ENCODE measurements around the gene GPC6. TPM values are rescaled to one million over a fixed set of nuclear protein-coding genes. Genes with fewer than 3 reads are reported as not detected.

GPC6 gene
- total and polyA plus RNA-seq, 9 of the 15 experiments (the other 6 are each of a cell fraction or from before 2014, with no cell fraction given) = under 0.01 to 0.20 (median 0.01) TPM; not detected in 4

DNA sequence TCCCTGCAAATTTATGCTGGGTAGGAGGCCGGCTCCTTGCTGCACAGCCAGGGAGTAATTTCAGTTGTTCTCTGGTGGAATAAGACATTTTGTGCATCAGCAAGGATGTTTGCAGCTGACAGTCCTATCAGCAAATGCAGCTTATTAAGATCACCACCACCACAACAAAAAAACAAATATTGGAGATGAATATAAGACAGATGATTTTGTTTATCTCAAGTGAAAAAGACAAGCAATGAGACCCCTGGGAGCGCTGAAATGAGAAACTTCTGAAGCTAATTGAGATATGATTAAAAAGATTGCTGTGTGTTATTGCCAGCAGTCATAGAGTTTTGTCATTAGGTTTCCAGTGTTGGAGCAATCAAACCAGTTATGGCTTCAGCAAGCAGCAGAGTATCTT, 505.6 kb downstream of the GPC6 start:
- Histone ChIP-seq H3K27me3 (ENCODE audit: control insufficient read depth in 2 of 2, insufficient read depth in 2 of 2, low read length in 2 of 2) (no peaks in the 10 kb centered on the region), H4K20me1 (replicated peaks; ENCODE audit: control insufficient read depth, insufficient read depth, low read length) (no peaks in the 10 kb centered on the region), H3K4me3 (no peak overlapping the region), H2AFZ (ENCODE audit: low read depth, low read length) (no peak overlapping the region), H3K9me3 (replicated peaks; ENCODE audit: control insufficient read depth, insufficient read depth, low read depth, low read length) (no peaks in the 10 kb centered on the region), H3K79me2 (ENCODE audit: control insufficient read depth, insufficient read depth, low read length) (no peaks in the 10 kb centered on the region), H3K4me2 (ENCODE audit: insufficient read depth, low read length) (no peak overlapping the region), H3K9me1 (ENCODE audit: control insufficient read depth, insufficient read depth, low read length) (no peaks in the 10 kb centered on the region), H3K36me3 (ENCODE audit: control insufficient read depth, insufficient read depth, low read length) (no peaks in the 10 kb centered on the region), H3K4me1 (replicated peaks in 1 of 2; ENCODE audit: control insufficient read depth in 2 of 2, insufficient read depth in 2 of 2, low read length in 2 of 2) (no peaks in the 10 kb centered on the region), H3K27ac (ENCODE audit: extremely low read depth, low read depth, low read length) (no peak overlapping the region), H3K9ac (ENCODE audit: insufficient read depth in 1 of 2, low read depth in 2 of 2, low read length in 2 of 2) (no peak overlapping the region)
- intact Hi-C loops (cut with micrococcal nuclease) (no loop called here), in situ Hi-C loops (cut with MboI) (no loop called here)
- WGBS (ENCODE audit: insufficient coverage, low coverage, missing lambda C conversion rate) = 0% methylated on average over 2 of the region's 2 CpGs
- CTCF ChIA-PET (ENCODE audit: low intra/inter-chr PET ratio) = no interaction called here
- no TSS peak for BruUV-seq (replicated peaks)
- ATAC-seq = no peak
- DNase-seq (ENCODE audit: extremely low read depth in 1 of 4, low spot score in 3 of 4) = no peak
- TF ChIP-seq, protein P1, sequence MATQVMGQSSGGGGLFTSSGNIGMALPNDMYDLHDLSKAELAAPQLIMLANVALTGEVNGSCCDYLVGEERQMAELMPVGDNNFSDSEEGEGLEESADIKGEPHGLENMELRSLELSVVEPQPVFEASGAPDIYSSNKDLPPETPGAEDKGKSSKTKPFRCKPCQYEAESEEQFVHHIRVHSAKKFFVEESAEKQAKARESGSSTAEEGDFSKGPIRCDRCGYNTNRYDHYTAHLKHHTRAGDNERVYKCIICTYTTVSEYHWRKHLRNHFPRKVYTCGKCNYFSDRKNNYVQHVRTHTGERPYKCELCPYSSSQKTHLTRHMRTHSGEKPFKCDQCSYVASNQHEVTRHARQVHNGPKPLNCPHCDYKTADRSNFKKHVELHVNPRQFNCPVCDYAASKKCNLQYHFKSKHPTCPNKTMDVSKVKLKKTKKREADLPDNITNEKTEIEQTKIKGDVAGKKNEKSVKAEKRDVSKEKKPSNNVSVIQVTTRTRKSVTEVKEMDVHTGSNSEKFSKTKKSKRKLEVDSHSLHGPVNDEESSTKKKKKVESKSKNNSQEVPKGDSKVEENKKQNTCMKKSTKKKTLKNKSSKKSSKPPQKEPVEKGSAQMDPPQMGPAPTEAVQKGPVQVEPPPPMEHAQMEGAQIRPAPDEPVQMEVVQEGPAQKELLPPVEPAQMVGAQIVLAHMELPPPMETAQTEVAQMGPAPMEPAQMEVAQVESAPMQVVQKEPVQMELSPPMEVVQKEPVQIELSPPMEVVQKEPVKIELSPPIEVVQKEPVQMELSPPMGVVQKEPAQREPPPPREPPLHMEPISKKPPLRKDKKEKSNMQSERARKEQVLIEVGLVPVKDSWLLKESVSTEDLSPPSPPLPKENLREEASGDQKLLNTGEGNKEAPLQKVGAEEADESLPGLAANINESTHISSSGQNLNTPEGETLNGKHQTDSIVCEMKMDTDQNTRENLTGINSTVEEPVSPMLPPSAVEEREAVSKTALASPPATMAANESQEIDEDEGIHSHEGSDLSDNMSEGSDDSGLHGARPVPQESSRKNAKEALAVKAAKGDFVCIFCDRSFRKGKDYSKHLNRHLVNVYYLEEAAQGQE (IDR thresholded peaks at IDR 0.05; ENCODE audit: borderline replicate concordance) = no peak
- TF ChIP-seq, protein P1 (CRISPR knock-in tag; IDR thresholded peaks at IDR 0.05; ENCODE audit: low read depth) = no peak
- TF ChIP-seq YBX1 (IDR thresholded peaks at IDR 0.05) (no peak), FOXA3 (CRISPR knock-in tag; conservative IDR thresholded peaks at IDR 0.05 in 1 of 2, IDR thresholded peaks at IDR 0.05 in 1 of 2) (no peak), SRSF3 (IDR thresholded peaks at IDR 0.05; ENCODE audit: insufficient read depth, low read length) (no peak), GATAD2A (IDR thresholded peaks at IDR 0.05) (no peak), ZFP1 (CRISPR knock-in tag; IDR thresholded peaks at IDR 0.05) (no peak), ZNF175 (CRISPR knock-in tag; IDR thresholded peaks at IDR 0.05; ENCODE audit: low read depth) (no peak), ZNF778 (CRISPR knock-in tag; IDR thresholded peaks at IDR 0.05) (no peak), NFE2L1 (tag; IDR thresholded peaks at IDR 0.05; ENCODE audit: borderline replicate concordance, low read depth) (no peak), NELFE (IDR thresholded peaks at IDR 0.05; ENCODE audit: insufficient read depth, insufficient read length) (no peak), RBBP5 (IDR thresholded peaks at IDR 0.05; ENCODE audit: borderline replicate concordance, insufficient read depth, low read length, poor library complexity, severe bottlenecking) (no peak), RAD51 (IDR thresholded peaks at IDR 0.05; ENCODE audit: borderline replicate concordance, low read depth) (no peak)
- TF ChIP-seq, protein P2, sequence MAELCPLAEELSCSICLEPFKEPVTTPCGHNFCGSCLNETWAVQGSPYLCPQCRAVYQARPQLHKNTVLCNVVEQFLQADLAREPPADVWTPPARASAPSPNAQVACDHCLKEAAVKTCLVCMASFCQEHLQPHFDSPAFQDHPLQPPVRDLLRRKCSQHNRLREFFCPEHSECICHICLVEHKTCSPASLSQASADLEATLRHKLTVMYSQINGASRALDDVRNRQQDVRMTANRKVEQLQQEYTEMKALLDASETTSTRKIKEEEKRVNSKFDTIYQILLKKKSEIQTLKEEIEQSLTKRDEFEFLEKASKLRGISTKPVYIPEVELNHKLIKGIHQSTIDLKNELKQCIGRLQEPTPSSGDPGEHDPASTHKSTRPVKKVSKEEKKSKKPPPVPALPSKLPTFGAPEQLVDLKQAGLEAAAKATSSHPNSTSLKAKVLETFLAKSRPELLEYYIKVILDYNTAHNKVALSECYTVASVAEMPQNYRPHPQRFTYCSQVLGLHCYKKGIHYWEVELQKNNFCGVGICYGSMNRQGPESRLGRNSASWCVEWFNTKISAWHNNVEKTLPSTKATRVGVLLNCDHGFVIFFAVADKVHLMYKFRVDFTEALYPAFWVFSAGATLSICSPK (IDR thresholded peaks at IDR 0.05; ENCODE audit: borderline replicate concordance) = no peak
- POLR2A ChIA-PET = no interaction called here
- FAIRE-seq = no peak
